Activated CD8-positive, alpha-beta memory T cell treated with anti-CD3 and anti-CD28 coated beads for 24 hours (primary cell): ENCODE results near the gene PPP1R16B.
"Not testable (repeated sequence)": the region's sequence is repeated elsewhere in the genome, so short reads cannot be mapped to it uniquely, and the experiment has no call there.

Source experiments
- DNase-seq: peaks from one replicate; pipeline ENCODE4 v3.0.0-alpha.2; 2020

PPP1R16B gene

DNA sequence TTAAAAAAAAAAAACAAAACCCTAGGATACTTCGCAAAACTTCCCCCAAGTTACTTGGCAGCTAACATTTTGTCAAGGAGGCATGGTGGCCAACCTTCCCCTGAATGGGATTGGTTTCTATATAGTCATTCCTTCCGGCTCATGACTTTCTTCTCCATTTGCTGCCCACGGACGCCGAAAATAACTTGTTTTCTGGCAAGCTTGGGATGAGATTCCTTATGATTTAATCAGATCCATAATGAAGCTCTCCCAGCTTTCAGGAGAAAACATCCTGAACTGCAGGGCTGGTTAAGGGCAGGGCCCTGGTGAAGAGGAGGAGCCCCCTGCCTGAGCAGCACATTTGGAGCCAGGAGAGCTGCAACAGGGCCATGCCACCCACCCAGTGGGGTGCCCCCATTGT, 49.9 kb downstream of the PPP1R16B start:
- DNase-seq: no peak

DNA sequence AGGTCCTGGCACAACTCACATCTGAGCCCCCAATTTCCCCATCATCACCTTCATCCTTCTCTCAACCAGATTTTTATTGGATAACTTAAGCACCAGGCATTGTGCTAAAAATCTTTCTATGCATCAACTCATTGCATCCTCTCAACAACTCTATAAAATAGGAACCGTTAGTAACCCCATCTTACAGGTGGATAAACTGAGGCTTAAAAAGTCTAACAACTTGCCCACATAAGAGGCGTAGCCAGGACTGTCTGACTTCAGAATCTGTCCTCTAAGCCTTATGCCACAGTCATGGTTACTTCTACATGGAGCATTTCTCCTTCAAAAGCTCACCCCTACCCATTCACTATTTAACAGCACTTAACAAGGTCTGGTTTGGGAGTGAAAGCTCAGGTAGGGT, 51.1 kb downstream of the PPP1R16B start:
- no peak for DNase-seq

- no peak for DNase-seq
Measured at GRCh38 chr20:38857703-38858102, 52.2 kb downstream of the PPP1R16B start.

- DNase-seq: no peak
Measured at GRCh38 chr20:38859070-38859690, 53.7 kb downstream of the PPP1R16B start.

- not testable (repeated sequence) for DNase-seq
Measured at GRCh38 chr20:38859857-38860256, 54.4 kb downstream of the PPP1R16B start.

- no peak for DNase-seq
Measured at GRCh38 chr20:38861071-38861401, 55.5 kb downstream of the PPP1R16B start.

- DNase-seq: no peak
Measured at GRCh38 chr20:38862226-38862625, 56.7 kb downstream of the PPP1R16B start.

GRCh38 chr20:38863024-38863851, 57.7 kb downstream of the PPP1R16B start:
- peak; percentile 78 for DNase-seq

- DNase-seq: no peak
Measured at GRCh38 chr20:38864662-38865061, 59.2 kb downstream of the PPP1R16B start.

DNA sequence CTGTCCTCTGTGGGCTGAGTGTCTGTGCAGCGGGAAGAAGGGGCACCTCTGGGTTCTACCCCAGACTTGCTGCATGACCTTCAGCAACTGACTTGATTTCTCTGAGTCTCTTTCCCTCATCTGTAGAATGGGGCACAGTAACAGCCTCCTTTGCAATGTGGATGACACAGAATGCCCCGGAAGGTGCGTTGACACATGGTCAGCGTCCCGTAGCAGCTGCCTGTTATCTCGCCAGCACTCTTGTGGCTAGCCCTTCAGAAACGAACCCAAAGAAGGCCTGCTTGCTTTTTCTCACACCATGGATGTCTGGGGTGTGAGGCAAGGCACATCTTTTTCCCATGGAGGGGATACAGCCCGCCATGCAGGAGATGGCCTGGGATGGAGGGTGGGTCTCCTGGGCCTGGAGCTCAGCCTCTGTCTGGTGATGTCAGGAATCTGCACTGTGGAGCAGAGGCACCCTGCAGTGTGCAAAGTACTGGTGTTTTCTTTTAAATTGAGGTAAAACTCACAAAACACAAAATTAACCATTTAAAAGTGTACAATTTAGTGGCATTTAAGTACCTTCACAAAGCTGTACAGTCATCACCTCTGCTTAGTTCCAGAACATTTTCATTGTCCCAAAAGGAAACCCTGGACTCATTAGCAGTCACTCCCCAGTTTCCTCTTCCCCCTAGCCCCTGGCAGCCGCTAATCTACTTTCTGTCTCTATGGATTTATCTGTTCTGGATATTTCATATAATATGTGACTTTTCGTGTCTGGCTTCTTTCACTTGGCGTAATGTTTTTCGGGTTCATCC, 61.0 kb downstream of the PPP1R16B start:
- DNase-seq: no peak

- DNase-seq: no peak
Measured at GRCh38 chr20:38867062-38867359, 61.5 kb downstream of the PPP1R16B start.

- DNase-seq: no peak
Measured at GRCh38 chr20:38870733-38871559, 65.4 kb downstream of the PPP1R16B start.

GRCh38 chr20:38871560-38871953, 66.1 kb downstream of the PPP1R16B start:
- DNase-seq: no peak

DNA sequence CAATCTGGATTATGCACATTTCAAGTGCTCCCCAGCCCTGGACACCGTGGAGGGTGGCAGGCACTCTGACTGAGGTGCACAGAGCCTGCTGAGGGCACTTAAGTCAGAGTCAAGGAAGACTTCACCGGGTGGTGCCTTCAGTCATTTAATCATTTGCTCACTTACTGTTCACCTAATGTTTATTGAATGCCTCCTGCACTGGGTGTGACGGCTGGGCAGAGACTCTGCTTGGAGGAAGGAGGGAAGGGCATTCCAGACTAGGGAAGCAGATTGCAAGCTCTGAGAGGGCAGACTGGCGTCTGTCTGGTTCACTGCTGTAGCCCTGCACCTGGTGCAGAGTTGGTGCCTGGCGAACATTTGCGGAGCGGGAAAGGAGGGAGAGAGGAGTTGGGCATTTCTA, 66.5 kb downstream of the PPP1R16B start:
- DNase-seq: no peak

- DNase-seq: no peak
Measured at GRCh38 chr20:38872491-38873049, 67.1 kb downstream of the PPP1R16B start.

- DNase-seq: peak; percentile 88
Measured at GRCh38 chr20:38873050-38873581, 67.6 kb downstream of the PPP1R16B start.

- no peak for DNase-seq
Measured at GRCh38 chr20:38874460-38875174, 69.1 kb downstream of the PPP1R16B start.

GRCh38 chr20:38875175-38875993, 69.9 kb downstream of the PPP1R16B start:
- peak; percentile 80 for DNase-seq

DNA sequence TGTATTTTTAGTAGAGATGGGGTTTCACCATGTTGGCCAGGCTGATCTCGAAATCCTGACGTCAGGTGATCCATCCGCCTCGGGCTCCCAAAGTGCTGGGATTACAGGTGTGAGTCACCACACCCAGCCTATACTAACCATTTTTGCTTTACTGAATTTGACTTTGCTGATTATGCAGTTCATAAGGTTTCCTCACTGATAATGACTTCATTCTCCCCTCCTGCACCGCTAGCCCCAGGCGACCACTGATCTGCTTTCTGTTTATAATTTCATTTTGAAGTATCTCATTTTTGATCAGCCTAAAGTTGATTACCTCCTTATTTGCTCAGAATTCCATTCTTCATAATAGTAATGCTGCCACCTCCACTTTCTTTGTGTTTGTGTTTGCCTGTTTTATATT, 72.0 kb downstream of the PPP1R16B start:
- no peak for DNase-seq

DNA sequence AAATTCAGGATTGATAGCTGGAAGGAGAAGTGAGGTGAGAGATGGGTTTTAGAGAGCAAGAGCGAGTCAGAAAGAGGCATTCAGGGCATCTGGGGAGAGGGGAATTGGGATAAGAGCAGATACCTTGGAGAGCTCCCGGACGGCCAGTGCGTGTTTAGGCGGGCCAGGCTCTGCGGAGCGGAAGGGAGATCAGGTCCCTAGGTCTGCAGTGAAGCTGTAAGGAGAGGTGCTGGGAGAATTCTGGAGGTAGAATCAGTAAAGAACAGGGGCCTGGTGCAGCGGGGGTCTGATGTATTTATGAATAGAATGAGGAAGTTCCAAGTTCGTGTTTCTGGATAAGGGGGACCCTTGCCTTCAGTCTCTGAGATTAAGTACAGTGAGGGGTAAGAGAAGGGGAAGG, 73.4 kb downstream of the PPP1R16B start:
- no peak for DNase-seq
